CD4-positive, alpha-beta T cell (primary cell): ENCODE data around the gene CTXN1. TPM values are rescaled to one million over a fixed set of nuclear protein-coding genes. Genes with fewer than 3 reads are reported as not detected.
A peak's percentile ranks its signal among the peaks of the same experiment; 100 is the strongest.

Experiments used
- ATAC-seq: fragments of 200-7000 bp; cut with Tn5 transposase; one replicate; pipeline ENCODE4 v1.10.0; 2022; ENCODE audit warnings: mild to moderate bottlenecking; ENCODE audit not compliant: poor library complexity
- CTCF ChIA-PET: fragments of 350-600 bp; sonication (Branson Sonifier 250); formaldehyde crosslinking; loops from one replicate; lab custom pipeline; 2021; ENCODE audit warnings: antibody characterized with exemption, inconsistent platforms; lab: Charles Lee
- POLR2A ChIA-PET: fragments of 350-600 bp; sonication (Branson Sonifier 250); formaldehyde crosslinking; loops from one replicate; lab custom pipeline; 2021; ENCODE audit warnings: antibody characterized with exemption, inconsistent platforms; lab: Charles Lee
- DNase-seq, 14 experiments: peaks; one replicate each; pipeline ENCODE4 v3.0.0-alpha.2; 2013 to 2020; ENCODE audit warnings: mixed read lengths in 2 of 14
- H3K27ac ChIP-seq, 2 donors: one replicate each; pipeline versions ENCODE4 v1.5.1 to v1.7.0; 2013; ENCODE audit warnings: low read length in 2 of 2, low read depth in 1 of 2, mild to moderate bottlenecking in 1 of 2
- H3K27me3 ChIP-seq, 2 experiments: 1 replicate in 1 of 2; 2 replicates in 1 of 2; pipeline versions ENCODE4 v1.6.1 to v1.7.0; 2013; ENCODE audit warnings: low read length in 2 of 2, control low read depth in 1 of 2, mild to moderate bottlenecking in 1 of 2, moderate library complexity in 1 of 2; ENCODE audit not compliant: insufficient read depth in 2 of 2, control insufficient read depth in 1 of 2
- H3K36me3 ChIP-seq: one replicate; pipeline ENCODE4 v1.6.1; 2013; ENCODE audit warnings: low read length, control low read depth; ENCODE audit not compliant: insufficient read depth
- H3K4me1 ChIP-seq: one replicate; pipeline ENCODE4 v1.6.1; 2013; ENCODE audit warnings: low read length, control low read depth; ENCODE audit not compliant: insufficient read depth
- H3K4me3 ChIP-seq: one replicate; pipeline ENCODE4 v1.5.1; 2013; ENCODE audit warnings: mild to moderate bottlenecking, low read length, moderate library complexity
- H3K9me3 ChIP-seq, 2 experiments: 1 replicate in 1 of 2; 2 replicates in 1 of 2; pipeline versions ENCODE4 v1.6.1 to v1.7.0; 2013; ENCODE audit warnings: low read length in 2 of 2, mild to moderate bottlenecking in 2 of 2, control low read depth in 1 of 2, moderate library complexity in 1 of 2; ENCODE audit not compliant: control insufficient read depth in 1 of 2, insufficient read depth in 1 of 2
- H3K27ac Mint-ChIP-seq: one replicate; pipeline ENCODE4 v1.8.0; 2020; ENCODE audit warnings: mixed read lengths
- H3K27me3 Mint-ChIP-seq: one replicate; pipeline ENCODE4 v1.8.0; 2021; ENCODE audit warnings: mixed read lengths
- H3K36me3 Mint-ChIP-seq: one replicate; pipeline ENCODE4 v1.8.0; 2021; ENCODE audit warnings: low read depth, mixed read lengths
- H3K4me1 Mint-ChIP-seq: one replicate; pipeline ENCODE4 v1.8.0; 2021; ENCODE audit warnings: low read depth, mixed read lengths
- H3K4me3 Mint-ChIP-seq: one replicate; pipeline ENCODE4 v1.8.0; 2020; ENCODE audit warnings: mild to moderate bottlenecking, mixed read lengths
- H3K9me3 Mint-ChIP-seq: one replicate; pipeline ENCODE4 v1.8.0; 2020; ENCODE audit warnings: mixed read lengths
- CTCF ChIP-seq: fragments of 200-600 bp; IDR thresholded peaks from one replicate; pipeline ENCODE4 v1.8.0; 2022; ENCODE audit warnings: antibody characterized with exemption, mild to moderate bottlenecking
- intact Hi-C, 2 experiments: fragments of 100-400 bp; cut with DNase I in 1 of 2; cut with micrococcal nuclease in 1 of 2; formaldehyde crosslinking; loops; one replicate each; pipeline versions ENCODE4 v1.15.1 to v1.9.0; 2023 to 2025; cut with DNase I, micrococcal nuclease
- total RNA-seq, 174 experiments: library from RNA in 2 of 174; stranded (reverse) in 2 of 174; gene quantifications; one replicate each; pipeline ENCODE4 v1.2.3 and lab custom pipeline; 2021 to 2026

CTXN1 gene
- total RNA-seq, 2 experiments from 2014 or later: not detected

- peaks cover 55% of the 10 kb centered on the region for H3K4me1 ChIP-seq
- no peak overlapping the region for H3K4me3 ChIP-seq
- intact Hi-C loops: loop anchor here in 1 of 2 experiments (10.0 kb wide), 1 partner anchor 372 kb away; the partner anchor contains the start of gene PNPLA6
- TF ChIP-seq CTCF: no peak
- H3K27me3 ChIP-seq: no peaks in the 10 kb centered on the region
- ATAC-seq (no peak), DNase-seq (peak in 1 of 14 experiments; percentile 33)
- ChIA-PET CTCF (no interaction called here), POLR2A (interaction anchor here (1.7 kb wide), 1 partner anchor 14 kb away, joined by 4 read pairs; the partner anchor contains the start of gene SNAPC2)
- Mint-ChIP-seq H3K27me3 (peaks cover 6% of the 10 kb centered on the region), H3K9me3 (no peaks in the 10 kb centered on the region), H3K4me1 (peaks cover 26% of the 10 kb centered on the region), H3K4me3 (no peak overlapping the region), H3K27ac (no peak overlapping the region), H3K36me3 (peaks cover 43% of the 10 kb centered on the region)
- peaks cover 55% of the 10 kb centered on the region for H3K36me3 ChIP-seq
- no peak overlapping the region for H3K27ac ChIP-seq
- H3K9me3 ChIP-seq: no peaks in the 10 kb centered on the region
Measured at GRCh38 chr19:7907122-7907521, 18.8 kb downstream of the CTXN1 start.

GRCh38 chr19:7905859-7906258, 20.1 kb downstream of the CTXN1 start:
- H3K4me3 ChIP-seq: no peak overlapping the region
- intact Hi-C loops: loop anchor here in 1 of 2 experiments (10.0 kb wide), 1 partner anchor 371 kb away; the partner anchor contains the start of gene PNPLA6
- no peaks in the 10 kb centered on the region for H3K27me3 ChIP-seq
- H3K9me3 ChIP-seq: no peaks in the 10 kb centered on the region
- peaks cover 32% of the 10 kb centered on the region for H3K36me3 Mint-ChIP-seq
- peak in 1 of 14 experiments; percentile 37 for DNase-seq
- no peak for TF ChIP-seq CTCF
- ATAC-seq: no peak
- H3K4me3 Mint-ChIP-seq: peak overlapping the region; percentile 91
- peak overlapping the region; percentile 89 for H3K27ac Mint-ChIP-seq
- H3K4me1 ChIP-seq: peaks cover 55% of the 10 kb centered on the region
- no peaks in the 10 kb centered on the region for H3K9me3 Mint-ChIP-seq
- H3K4me1 Mint-ChIP-seq: peaks cover 26% of the 10 kb centered on the region
- CTCF ChIA-PET: no interaction called here
- POLR2A ChIA-PET: interaction anchor here (1.7 kb wide), 1 partner anchor 15 kb away, joined by 4 read pairs; the partner anchor contains the start of gene SNAPC2
- H3K36me3 ChIP-seq: peaks cover 42% of the 10 kb centered on the region
- H3K27ac ChIP-seq: no peak overlapping the region
- H3K27me3 Mint-ChIP-seq: peaks cover 6% of the 10 kb centered on the region

- TF ChIP-seq CTCF: no peak
- H3K4me3 ChIP-seq: no peak overlapping the region
- Mint-ChIP-seq H3K9me3 (no peaks in the 10 kb centered on the region), H3K4me3 (peak overlapping the region; percentile 91), H3K27me3 (peaks cover 6% of the 10 kb centered on the region), H3K36me3 (peaks cover 26% of the 10 kb centered on the region), H3K27ac (peak overlapping the region; percentile 89), H3K4me1 (peaks cover 26% of the 10 kb centered on the region)
- no peak overlapping the region for H3K27ac ChIP-seq
- ATAC-seq: no peak
- ChIA-PET CTCF (no interaction called here), POLR2A (interaction anchor here (1.7 kb wide), 1 partner anchor 16 kb away, joined by 4 read pairs; the partner anchor contains the start of gene SNAPC2)
- H3K4me1 ChIP-seq: peaks cover 55% of the 10 kb centered on the region
- H3K27me3 ChIP-seq: no peaks in the 10 kb centered on the region
- intact Hi-C loops: loop anchor here in 1 of 2 experiments (10.0 kb wide), 1 partner anchor 370 kb away; the partner anchor contains the start of gene PNPLA6
- no peaks in the 10 kb centered on the region for H3K9me3 ChIP-seq
- DNase-seq: peak in 1 of 14 experiments; percentile 37
- peaks cover 36% of the 10 kb centered on the region for H3K36me3 ChIP-seq
Measured at GRCh38 chr19:7905268-7905667, 20.7 kb downstream of the CTXN1 start.
